HepG2 (cell line): ENCODE results near the gene DCAKD. TPM values are rescaled to one million over a fixed set of nuclear protein-coding genes. Genes with fewer than 3 reads are reported as not detected.

Experiments used
- CCDC6 ChIP-seq: sonication (generic); formaldehyde crosslinking; IDR thresholded peaks from 2 replicates; pipeline ENCODE4 v1.8.1; 2022; ENCODE audit warnings: mild to moderate bottlenecking, missing genetic modification reagents, moderate library complexity
- KLF12 ChIP-seq: sonication (generic); formaldehyde crosslinking; IDR thresholded peaks from 2 replicates; pipeline ENCODE4 v1.4.0; 2020; ENCODE audit warnings: missing genetic modification reagents, borderline replicate concordance
- MBNL3 ChIP-seq: fragments of 250-450 bp; sonication (Bioruptor Pico); conservative IDR thresholded peaks from 2 replicates; pipeline ENCODE4 v1.8.0; 2022; ENCODE audit warnings: mild to moderate bottlenecking, inconsistent platforms
- MED13 ChIP-seq: sonication (generic); formaldehyde crosslinking; IDR thresholded peaks from 2 replicates; pipeline ENCODE4 v1.5.0; 2020; ENCODE audit warnings: missing genetic modification reagents
- POLR2G ChIP-seq: fragments of 200-400 bp; formaldehyde crosslinking; IDR thresholded peaks from 2 replicates; pipeline ENCODE4 v1.6.1; 2018; ENCODE audit warnings: mild to moderate bottlenecking, low read depth, low read length, moderate library complexity
- RERE ChIP-seq: IDR thresholded peaks from 2 replicates; pipeline ENCODE4 v1.6.1; 2016; ENCODE audit warnings: low read depth, missing genetic modification reagents, missing compliant biosample characterization
- RNF219 ChIP-seq: sonication (generic); formaldehyde crosslinking; IDR thresholded peaks from 2 replicates; pipeline ENCODE4 v1.5.0; 2020; ENCODE audit warnings: mild to moderate bottlenecking, missing genetic modification reagents
- TCF7L2 ChIP-seq: IDR thresholded peaks from 2 replicates; pipeline ENCODE4 v1.6.1; 2011; ENCODE audit warnings: mild to moderate bottlenecking, low read depth, low read length, moderate library complexity
- ZBTB38 ChIP-seq: sonication (generic); formaldehyde crosslinking; IDR thresholded peaks from 2 replicates; pipeline ENCODE4 v1.5.1; 2020; ENCODE audit warnings: mild to moderate bottlenecking, missing genetic modification reagents
- ZC3H13 ChIP-seq: sonication (generic); formaldehyde crosslinking; IDR thresholded peaks from 2 replicates; pipeline ENCODE4 v1.8.1; 2023; ENCODE audit warnings: mild to moderate bottlenecking, missing genetic modification reagents, moderate library complexity
- ZFP36L1 ChIP-seq: sonication (generic); formaldehyde crosslinking; IDR thresholded peaks from 2 replicates; pipeline ENCODE4 v1.8.0; 2022; ENCODE audit warnings: mild to moderate bottlenecking, missing genetic modification reagents, moderate library complexity
- ZNF180 ChIP-seq: sonication (generic); formaldehyde crosslinking; IDR thresholded peaks from 2 replicates; pipeline ENCODE4 v1.4.0; 2020; ENCODE audit warnings: low read depth, missing genetic modification reagents, borderline replicate concordance
- ZNF430 ChIP-seq: sonication (generic); formaldehyde crosslinking; IDR thresholded peaks from 2 replicates; pipeline ENCODE4 v1.9.0; 2021; ENCODE audit warnings: mild to moderate bottlenecking, missing genetic modification reagents
- ZNF468 ChIP-seq: sonication (generic); formaldehyde crosslinking; IDR thresholded peaks from 2 replicates; pipeline ENCODE4 v1.8.0; 2022; ENCODE audit warnings: mild to moderate bottlenecking, moderate library complexity, missing genetic modification reagents
- ZNF572 ChIP-seq: sonication (generic); formaldehyde crosslinking; IDR thresholded peaks from 2 replicates; pipeline ENCODE4 v1.5.1; 2020; ENCODE audit warnings: mild to moderate bottlenecking, missing genetic modification reagents
- ZNF747 ChIP-seq: sonication (generic); formaldehyde crosslinking; IDR thresholded peaks from 2 replicates; pipeline ENCODE4 v1.8.1; 2023; ENCODE audit warnings: missing genetic modification reagents, mild to moderate bottlenecking, borderline replicate concordance
- polyA plus RNA-seq, 8 experiments: library from polyadenylated mRNA; depleted of rRNA in 3 of 8; stranded (reverse) in 7 of 8; unstranded in 1 of 8; fragments of >200 nt; fragmentation: Illumina TruSeq in 4 of 8; extraction: Trizol in 4 of 8; gene quantifications; 2 replicates each; pipeline versions ENCODE4 v1.2.1 to v1.2.3, GENCODE V29; 2011 to 2016; ENCODE audit warnings: low read depth in 4 of 8, missing spikeins in 1 of 8, mixed read lengths in 1 of 8; ENCODE audit not compliant: insufficient read depth in 1 of 8
- total RNA-seq, 5 experiments: library from RNA; depleted of rRNA; stranded (reverse); fragments of >200 nt; fragmentation: Illumina TruSeq; extraction: Trizol; gene quantifications; 2 replicates each; pipeline ENCODE4 v1.2.3, GENCODE V29; 2016; ENCODE audit warnings: low read depth in 1 of 5
- TF ChIP-seq, protein P1 (sequence below): sonication (generic); formaldehyde crosslinking; conservative IDR thresholded peaks from 2 replicates; pipeline ENCODE4 v1.4.0; 2020; ENCODE audit warnings: missing genetic modification reagents
- TF ChIP-seq, protein P2 (sequence below): sonication (generic); formaldehyde crosslinking; IDR thresholded peaks from 2 replicates; pipeline ENCODE4 v1.5.0; 2020; ENCODE audit warnings: missing genetic modification reagents

Gene DCAKD
- total and polyA plus RNA-seq, 2 of the 13 experiments (the other 11 are each of a cell fraction or from before 2014, with no cell fraction given): 25.9 to 29.2 TPM

GRCh38 chr17:45052052-45052772 lies 780 bp upstream of the DCAKD start (continued):
- TF ChIP-seq, protein P1, sequence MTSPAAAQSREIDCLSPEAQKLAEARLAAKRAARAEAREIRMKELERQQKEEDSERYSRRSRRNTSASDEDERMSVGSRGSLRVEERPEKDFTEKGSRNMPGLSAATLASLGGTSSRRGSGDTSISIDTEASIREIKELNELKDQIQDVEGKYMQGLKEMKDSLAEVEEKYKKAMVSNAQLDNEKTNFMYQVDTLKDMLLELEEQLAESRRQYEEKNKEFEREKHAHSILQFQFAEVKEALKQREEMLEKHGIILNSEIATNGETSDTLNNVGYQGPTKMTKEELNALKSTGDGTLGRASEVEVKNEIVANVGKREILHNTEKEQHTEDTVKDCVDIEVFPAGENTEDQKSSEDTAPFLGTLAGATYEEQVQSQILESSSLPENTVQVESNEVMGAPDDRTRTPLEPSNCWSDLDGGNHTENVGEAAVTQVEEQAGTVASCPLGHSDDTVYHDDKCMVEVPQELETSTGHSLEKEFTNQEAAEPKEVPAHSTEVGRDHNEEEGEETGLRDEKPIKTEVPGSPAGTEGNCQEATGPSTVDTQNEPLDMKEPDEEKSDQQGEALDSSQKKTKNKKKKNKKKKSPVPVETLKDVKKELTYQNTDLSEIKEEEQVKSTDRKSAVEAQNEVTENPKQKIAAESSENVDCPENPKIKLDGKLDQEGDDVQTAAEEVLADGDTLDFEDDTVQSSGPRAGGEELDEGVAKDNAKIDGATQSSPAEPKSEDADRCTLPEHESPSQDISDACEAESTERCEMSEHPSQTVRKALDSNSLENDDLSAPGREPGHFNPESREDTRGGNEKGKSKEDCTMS (CRISPR knock-in tag): no peak
- TF ChIP-seq RERE (CRISPR knock-in tag): no peak
- TF ChIP-seq ZNF430 (CRISPR knock-in tag): no peak
- TF ChIP-seq ZBTB38: peak; percentile 85; the same call in 1 of the 2 replicates
- TF ChIP-seq KLF12: no peak
- TF ChIP-seq, protein P2, sequence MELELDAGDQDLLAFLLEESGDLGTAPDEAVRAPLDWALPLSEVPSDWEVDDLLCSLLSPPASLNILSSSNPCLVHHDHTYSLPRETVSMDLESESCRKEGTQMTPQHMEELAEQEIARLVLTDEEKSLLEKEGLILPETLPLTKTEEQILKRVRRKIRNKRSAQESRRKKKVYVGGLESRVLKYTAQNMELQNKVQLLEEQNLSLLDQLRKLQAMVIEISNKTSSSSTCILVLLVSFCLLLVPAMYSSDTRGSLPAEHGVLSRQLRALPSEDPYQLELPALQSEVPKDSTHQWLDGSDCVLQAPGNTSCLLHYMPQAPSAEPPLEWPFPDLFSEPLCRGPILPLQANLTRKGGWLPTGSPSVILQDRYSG (CRISPR knock-in tag): no peak
- TF ChIP-seq ZNF468 (CRISPR knock-in tag): no peak
- no peak for TF ChIP-seq CCDC6 (CRISPR knock-in tag)
- TF ChIP-seq MBNL3 (CRISPR knock-in tag): no peak
- no peak for TF ChIP-seq ZC3H13 (CRISPR knock-in tag)
- no peak for TF ChIP-seq TCF7L2
- TF ChIP-seq ZNF572: no peak
- TF ChIP-seq ZNF747 (CRISPR knock-in tag): no peak
- no peak for TF ChIP-seq MED13
- no peak; the same call in 1 of the 2 replicates for TF ChIP-seq ZNF180 (CRISPR knock-in tag)
- peak; percentile 49; the same call in 1 of the 2 replicates for TF ChIP-seq POLR2G
- TF ChIP-seq ZFP36L1 (CRISPR knock-in tag): no peak
- TF ChIP-seq RNF219 (CRISPR knock-in tag): no peak
